GM19328 (cell line): Measurements from ENCODE around the gene ZXDC.

Experiments
- ATAC-seq: cut with Tn5 transposase; IDR thresholded peaks from one replicate; pipeline ENCODE4 v1.9.1; 2021; ENCODE audit warnings: mild to moderate bottlenecking, moderate library complexity; ENCODE audit not compliant: unreplicated experiment

Gene ZXDC

GRCh38 chr3:126490619-126491018 is 14.9 kb upstream of the ZXDC start:
- ATAC-seq = no peak

GRCh38 chr3:126488886-126489569 is 13.3 kb upstream of the ZXDC start:
- no peak for ATAC-seq

DNA sequence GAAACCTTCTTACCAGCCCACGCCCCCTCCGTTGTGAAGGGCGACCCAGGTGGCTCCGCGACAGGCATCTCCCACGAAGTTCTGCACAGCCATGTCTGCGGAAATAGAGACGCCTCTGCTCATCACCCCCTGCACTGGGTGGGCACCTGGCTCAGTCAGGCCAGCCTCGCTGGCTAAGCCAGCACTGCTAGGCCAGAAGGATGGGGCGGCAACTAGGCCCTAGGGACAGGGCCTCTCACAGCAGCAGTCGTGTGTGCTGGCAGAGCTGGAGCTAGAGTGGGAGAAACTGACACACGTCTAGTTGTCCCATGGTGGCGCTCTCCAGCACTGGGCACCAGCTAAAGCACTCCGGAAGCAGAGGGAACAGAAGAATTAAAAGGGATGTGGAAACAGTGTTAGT is 12.5 kb upstream of the ZXDC start:
- ATAC-seq = no peak

GRCh38 chr3:126487151-126487771 is 11.6 kb upstream of the ZXDC start:
- ATAC-seq = no peak

- ATAC-seq = no peak
Measured at GRCh38 chr3:126486360-126486847, 10.7 kb upstream of the ZXDC start.

GRCh38 chr3:126485956-126486355 is 10.3 kb upstream of the ZXDC start:
- ATAC-seq = no peak

- no peak for ATAC-seq
Measured at GRCh38 chr3:126485176-126485897, 9.6 kb upstream of the ZXDC start.

DNA sequence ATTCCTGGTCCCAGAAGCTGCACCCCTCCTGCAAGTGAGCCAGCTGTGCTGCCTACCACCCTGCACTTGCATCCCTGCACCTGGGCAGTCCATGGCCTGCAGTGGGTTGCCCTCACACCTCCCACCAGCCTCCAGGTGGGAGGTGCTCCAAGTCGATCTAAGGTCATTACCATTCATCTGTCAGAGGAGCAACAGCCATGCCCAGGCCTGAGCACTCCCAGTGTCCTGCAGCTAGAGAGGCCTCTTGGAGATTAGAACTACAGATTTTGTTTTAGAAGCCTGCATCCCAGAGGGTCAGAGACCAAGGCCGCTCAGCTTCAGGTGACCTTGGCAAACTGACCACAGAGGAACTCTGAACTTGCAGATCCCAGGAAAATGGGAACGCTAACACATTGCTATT is 9.0 kb upstream of the ZXDC start:
- no peak for ATAC-seq

DNA sequence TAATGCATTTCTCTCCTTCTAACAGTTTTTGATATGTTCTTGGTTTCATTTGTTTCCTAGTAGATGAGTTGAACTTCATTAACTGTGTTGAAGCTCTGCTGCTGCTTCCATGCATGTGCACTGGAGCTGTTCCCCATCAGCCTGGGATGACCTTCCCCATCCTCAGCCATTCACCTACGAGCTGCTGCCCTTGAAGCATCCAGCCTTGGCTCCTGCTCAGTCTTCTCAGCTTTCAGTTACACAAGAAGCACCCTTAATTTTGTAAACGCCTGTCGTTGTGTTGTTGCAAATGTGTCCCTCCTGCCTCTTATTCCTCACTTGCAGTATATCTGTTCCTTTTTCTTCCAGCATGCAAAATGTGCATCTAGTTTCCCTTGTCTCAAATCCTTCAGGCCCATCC is 8.5 kb upstream of the ZXDC start:
- no peak for ATAC-seq

GRCh38 chr3:126483321-126483761 is 7.7 kb upstream of the ZXDC start:
- ATAC-seq = no peak

DNA sequence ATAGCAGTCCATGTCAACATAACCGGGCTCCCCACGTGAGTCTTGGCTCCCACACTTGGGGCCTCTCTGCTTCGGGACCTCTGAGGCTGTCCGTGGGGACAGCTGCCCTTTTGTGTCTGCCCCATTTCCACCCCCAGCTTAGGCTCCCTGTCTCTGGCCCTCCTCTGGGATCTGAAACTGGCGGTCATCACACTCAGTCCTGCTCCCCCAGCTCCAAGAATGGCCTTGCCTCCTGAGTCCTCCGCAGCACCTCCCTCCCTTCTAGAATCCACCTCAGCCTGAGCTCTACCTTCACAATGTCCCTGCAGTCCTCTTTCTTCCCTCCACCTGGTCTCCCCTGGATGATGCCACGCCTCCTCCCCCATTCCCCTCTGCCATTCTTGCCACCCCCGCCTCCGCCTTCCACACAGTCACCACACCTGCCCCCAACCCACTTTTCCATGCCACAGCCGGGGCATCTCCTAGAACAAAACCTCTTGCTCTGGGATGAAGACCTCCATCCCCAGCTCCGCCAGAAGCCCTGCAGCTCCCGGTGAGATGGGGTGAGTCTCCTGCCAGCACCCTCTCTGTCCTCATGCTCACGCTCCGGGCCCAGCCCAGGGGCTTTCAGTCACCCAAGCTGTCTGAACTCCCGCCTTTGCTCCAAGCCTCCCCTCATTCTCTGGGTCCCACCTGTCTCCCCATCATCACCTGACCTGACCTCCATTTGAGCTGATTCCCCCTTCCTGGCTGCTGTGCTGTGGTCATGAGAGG is 7.0 kb upstream of the ZXDC start:
- no peak for ATAC-seq

- ATAC-seq = no peak
Measured at GRCh38 chr3:126481808-126482502, 6.3 kb upstream of the ZXDC start.

- no peak for ATAC-seq
Measured at GRCh38 chr3:126480861-126481260, 5.2 kb upstream of the ZXDC start.

DNA sequence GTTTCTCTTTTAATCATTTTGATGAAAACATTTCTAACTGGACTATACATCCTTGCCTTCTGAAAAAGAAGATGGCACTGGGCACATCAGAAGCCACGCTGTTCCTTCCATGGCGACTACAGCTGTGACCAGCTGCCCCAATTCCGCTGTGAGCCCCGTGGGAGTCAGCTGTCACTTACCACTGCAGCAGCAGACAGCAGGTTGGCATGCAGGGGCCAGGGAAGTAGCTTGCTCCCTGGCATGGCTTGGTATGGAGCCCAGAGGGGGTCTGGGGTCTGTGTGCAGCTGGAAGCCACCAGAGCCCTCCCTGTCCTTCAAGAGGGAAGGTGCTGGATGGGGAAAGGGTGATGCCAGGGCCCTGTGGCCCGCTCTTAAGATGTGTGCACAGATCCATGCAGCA is 4.5 kb upstream of the ZXDC start:
- ATAC-seq = no peak

DNA sequence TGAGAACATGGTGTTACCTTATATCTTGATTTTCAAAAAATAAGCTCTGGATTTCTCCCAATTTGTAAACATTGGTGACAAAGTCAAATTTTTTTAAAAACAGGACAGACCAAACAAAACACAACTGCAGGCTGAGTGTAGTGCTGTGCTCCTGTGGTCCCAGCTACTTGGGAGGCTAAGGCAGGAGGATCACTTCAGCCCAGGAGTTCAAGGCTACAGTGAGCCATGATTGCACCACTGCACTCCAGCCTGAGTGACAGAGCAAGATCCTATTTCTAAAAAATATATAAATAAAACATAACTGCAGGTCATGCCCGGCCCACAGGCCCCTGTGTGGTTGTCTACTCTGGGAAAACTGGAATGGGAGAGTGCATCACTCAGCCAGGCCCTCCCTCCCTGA is 4.0 kb upstream of the ZXDC start:
- ATAC-seq = no peak

- no peak for ATAC-seq
Measured at GRCh38 chr3:126478581-126479310, 3.1 kb upstream of the ZXDC start.

DNA sequence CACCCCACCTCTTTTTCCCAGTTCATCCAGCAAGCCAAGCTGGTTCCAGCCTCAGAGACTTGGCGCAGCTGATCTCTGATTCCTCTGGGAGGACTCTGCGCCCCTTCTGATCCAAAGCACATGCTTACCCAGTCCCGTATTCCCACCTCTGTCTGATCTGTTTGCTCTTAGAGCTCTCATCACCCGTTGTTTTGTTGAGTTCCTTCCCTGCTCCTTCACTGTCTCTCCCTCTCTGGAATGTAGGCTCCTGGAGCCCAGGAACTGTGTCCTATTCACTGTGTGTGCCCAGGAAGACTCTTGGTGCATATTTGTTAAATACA is 1.3 kb upstream of the ZXDC start:
- no peak for ATAC-seq

DNA sequence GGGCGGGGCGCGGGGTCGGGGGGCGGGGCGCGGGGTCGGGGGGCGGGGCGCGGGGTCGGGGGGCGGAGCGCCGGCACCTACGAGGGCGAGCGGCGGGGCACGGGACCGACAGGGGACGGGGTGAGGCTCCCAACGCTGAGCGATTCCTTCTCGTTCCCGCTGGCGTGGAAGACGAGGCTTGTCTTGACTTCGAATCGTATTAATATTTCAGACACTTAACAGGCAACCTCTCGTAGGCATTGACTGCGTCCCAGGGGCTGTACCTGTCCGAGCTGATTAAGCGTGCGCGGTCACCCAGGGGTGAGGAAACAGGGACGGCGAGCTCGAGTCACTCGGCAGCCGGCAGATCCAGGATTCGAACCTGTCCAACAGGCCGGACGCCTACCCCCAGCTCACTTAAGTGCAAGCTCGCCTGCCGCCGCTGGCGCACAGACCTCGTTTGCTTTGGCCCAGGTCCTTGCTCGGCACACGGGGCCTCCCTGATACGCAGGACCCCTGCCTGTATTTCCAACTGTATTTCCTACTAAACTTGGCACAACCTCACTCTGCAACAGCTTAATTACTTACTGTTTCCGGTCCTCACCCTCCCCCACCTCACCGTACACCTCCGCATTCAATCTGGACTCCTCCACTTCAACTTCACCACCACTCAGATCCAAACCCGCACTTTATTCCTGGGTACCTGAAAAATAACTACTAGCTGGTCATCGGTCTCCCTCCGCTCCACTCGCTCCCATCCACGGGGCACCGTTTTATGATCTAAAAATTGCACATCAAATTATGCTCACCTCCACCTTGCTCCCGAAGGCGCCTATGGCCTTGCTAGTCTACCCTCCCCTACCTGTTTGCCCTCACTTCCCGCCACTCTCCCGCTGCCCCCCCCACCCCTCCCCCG is 722 bp upstream of the ZXDC start:
- ATAC-seq = peak; percentile 20
